KBM-7 (cell line): ENCODE data around the gene CCDC171.
"Not testable (repeated sequence)": the region's sequence is repeated elsewhere in the genome, so short reads cannot be mapped to it uniquely, and the experiment has no call there.

Experiments used
- DNase-seq: peaks from one replicate; pipeline ENCODE4 v3.0.0-alpha.2; 2015
- in situ Hi-C: fragments of 300-500 bp; cut with MboI; formaldehyde crosslinking; loops from 2 replicates; pipeline ENCODE4 v1.14.3; 2020; ENCODE audit warnings: low sequenced_read_pairs, low pct_unique_long_range_greater_than_20kb, mixed read lengths

Gene CCDC171

DNA sequence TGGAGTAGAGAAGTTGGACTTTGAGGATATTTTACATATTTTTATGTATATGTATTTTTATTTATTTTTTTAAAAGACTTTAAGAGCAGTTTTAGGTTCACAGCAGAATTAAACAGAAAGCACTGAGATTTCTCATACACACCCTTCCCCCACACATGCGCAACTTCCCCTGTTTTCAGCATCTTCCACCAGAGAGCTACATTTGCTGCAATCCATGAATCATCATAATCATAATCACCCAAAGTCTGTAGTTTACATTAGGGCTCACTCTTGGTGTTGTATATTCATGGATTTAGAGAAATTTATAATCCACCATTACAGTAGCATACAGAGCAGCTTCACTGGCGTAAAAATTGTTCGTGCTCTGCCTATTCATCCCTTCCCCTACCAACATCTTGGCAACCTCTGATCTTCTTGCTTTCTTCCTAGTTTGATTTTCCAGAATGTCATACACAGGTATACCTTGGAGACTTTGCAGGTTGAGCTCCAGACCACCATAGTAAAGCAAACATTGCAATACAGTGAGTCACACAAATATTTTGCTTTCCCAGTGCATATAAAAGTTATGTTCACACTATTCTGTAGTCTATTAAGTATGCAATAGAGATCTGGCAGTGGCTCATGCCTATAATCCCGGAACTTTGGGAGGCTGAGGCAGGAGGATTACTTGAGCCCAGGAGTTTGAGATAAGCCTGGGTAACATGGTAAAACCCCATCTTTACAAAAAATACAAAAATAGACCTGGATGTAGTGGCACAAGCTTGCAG, 9.6 kb upstream of the CCDC171 start:
- no peak for DNase-seq
- in situ Hi-C loops = no loop called here

DNA sequence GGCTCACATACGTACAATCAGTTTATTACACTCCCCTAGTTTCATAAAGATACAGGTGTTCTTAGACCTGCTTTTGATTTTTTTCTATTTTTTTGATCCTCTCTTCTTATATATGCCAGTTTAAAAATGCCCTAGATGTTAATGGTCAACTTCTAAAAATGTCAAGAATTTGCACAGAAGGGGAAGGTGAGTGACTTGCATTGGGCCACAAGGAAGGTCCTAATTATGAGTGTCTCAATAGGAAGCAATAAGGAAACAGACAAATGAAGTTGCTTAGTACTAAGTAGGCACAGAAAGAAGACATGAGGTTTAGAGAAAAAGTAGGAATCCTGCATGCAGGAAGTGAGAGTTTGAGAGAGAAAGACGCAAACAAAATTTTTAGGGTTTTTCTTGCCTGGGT, 3.2 kb upstream of the CCDC171 start:
- no peak for DNase-seq
- in situ Hi-C loops = no loop called here

DNA sequence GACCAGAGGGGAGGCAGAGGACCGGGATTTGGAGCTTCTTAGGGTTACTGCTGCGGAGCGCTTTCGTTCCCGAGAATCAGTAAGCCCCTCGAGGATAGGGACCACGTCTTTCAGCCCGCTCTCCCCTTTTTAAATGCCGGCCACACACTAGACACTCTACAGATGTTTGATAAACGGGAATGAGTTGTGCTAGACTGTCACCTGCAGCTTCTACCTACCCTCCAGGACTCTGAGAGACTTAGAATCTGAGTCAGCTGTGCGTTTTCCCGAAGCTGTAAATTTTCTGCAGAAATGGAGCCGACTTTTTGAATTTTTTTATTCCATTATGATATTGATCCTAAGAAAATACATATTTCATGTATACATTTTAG, 670 bp downstream of the CCDC171 start:
- in situ Hi-C loops = no loop called here
- DNase-seq = no peak

DNA sequence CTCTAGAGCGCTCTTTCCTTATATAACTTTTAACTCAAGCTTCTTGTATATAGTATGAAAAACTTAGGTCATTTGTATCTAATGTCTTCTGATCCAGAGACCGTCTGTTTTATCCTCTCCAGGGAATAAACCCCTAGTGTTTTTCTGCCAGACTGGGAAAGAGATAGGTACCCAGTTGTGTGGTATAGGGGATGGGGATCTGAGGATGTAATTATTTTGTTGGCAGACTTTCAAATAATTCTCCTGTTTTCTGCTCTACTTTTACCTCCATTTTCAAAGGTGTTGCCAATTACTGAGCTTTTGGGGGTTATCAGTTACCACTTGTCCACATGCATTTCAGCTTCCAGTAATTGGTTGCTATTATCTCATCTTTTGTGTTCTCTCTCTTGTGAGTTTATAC, 17.9 kb downstream of the CCDC171 start:
- in situ Hi-C loops = no loop called here
- DNase-seq = no peak

DNA sequence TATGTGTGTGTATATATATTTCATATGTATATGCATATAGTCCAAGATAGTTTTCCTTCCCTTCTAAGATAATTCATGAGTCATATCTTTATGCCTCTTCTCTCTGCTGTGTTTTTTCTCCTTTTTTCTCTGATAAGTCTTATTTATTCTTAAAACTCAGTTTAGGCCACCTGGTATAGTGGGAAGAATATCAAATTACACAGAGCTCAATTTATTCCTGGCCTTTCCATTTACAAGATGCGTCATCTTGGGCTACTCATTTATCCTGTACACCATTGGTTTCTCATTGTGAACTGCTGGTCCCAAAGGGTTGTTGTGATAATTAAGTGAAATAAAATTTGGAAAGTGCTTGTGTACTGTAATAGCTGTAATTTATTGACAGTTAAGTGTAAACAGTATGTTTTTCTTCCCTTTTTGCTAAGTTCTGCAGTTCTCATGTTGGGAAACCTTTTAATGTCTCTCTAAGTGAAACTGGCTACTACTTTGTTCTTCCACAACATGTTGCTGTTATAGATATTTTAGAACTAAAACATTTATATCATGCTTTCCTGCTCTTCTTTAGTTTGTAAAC, 19.4 kb downstream of the CCDC171 start:
- no peak for DNase-seq
- in situ Hi-C loops = no loop called here

DNA sequence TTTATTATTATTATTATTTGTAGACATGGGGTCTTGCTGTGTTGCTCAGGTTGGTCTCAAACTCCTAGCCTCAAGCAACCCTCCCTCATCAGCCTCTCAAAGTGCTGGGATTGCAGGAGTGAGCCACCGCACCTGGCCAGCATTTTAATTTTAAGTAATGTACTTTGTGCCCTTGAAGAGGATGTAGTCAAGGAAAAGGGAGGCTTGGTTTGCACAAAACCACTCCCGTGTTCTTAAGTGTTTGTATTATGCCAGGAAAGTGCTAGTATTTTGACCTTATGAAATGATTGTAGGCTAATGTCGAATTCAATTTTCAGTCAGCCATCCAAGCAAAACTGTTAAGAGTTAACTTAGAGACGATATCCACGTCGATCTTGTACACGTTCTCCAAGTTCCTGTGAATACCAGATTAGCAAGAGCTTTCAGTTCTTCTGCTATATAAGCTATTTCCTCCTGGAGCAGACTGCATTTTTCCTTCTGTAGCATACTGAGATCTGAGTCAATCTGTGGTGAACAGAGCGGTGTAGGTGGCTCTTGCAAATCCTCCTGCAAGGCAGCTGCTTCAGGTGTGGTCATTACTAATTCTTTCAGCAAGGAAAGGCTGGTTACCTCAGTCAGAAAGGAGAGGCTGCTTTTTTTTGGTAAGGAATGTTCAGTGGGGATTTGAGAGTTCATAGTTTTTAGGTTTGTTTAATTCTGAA, 23.7 kb downstream of the CCDC171 start:
- DNase-seq = no peak
- in situ Hi-C loops = no loop called here

DNA sequence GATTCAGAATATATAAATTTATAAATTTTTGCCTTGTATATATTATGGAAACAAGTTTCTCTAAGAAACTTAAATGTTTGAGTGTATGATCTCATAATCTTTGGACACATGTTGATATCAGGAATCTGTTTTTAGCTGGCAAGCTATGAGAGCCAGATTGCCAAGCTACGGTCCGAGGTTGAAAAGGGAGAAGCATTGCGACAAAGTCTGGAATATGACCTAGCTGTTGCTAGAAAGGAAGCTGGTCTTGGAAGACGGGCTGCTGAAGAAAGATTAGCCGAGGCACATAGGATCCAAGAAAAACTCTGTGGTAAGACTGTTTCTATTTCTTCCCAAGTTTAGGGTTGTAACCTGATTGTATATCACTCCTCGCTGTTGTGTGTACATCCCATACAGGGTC, 25.9 kb downstream of the CCDC171 start:
- no peak for DNase-seq
- in situ Hi-C loops = no loop called here

DNA sequence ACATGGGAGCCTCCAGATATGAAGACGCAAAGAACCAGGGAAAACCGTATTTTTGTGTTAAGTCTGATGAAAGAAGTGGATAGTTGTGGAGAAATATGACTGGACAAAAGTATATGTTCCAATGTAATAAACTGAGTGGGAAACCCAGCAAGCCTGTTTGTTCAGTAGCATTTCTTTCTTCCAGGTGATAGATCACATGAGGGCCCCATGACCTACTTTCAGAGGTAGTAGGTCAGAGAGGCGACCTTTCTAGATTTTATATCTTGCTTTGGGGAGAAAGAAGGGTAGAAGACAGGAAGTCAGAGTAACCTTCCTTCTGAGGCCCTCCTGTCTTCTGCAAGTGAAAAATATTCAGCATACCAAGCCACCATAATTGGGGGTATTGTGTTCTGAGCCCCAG, 31.5 kb downstream of the CCDC171 start:
- in situ Hi-C loops = no loop called here

DNA sequence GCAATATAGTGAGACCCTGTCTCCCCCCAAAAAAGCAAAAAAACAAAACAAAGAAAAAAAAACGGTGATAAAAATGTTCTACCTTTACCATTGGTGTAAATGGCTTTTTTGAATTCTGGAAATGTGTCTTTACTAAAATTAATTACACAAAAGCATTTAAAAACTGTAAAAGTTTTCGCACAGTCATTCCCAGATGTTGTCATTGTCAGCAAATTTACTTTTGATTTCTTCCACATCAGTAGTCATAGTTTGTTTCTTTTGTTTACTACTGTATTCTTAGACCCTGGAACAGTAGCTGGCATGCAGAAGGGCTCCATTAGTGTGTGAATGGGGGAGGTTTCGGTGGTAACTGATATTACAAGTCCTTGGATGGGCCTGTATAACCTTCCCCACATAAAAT, 39.5 kb downstream of the CCDC171 start:
- in situ Hi-C loops = no loop called here
- DNase-seq = no peak

More for the DNA sequence above, 31.5 kb downstream of the CCDC171 start:
- DNase-seq = no peak

DNA sequence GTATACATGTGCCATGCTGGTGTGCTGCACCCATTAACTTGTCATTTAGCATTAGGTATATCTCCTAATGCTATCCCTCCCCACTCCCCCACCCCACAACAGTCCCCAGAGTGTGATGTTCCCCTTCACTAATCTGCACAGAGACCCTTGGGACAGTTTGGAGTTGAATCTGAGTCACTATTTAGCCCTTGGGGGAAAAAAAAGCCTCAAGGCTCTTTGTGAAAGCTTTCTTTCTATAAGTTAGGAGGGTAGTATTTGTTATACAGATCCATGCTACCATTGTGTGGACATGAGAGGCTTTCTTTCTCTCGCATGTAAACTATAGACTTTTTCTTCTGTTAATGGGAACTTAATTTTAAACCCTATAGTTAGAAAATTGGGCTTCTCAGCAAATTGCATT, 40.1 kb downstream of the CCDC171 start:
- DNase-seq, in situ Hi-C loops: not testable (repeated sequence)

DNA sequence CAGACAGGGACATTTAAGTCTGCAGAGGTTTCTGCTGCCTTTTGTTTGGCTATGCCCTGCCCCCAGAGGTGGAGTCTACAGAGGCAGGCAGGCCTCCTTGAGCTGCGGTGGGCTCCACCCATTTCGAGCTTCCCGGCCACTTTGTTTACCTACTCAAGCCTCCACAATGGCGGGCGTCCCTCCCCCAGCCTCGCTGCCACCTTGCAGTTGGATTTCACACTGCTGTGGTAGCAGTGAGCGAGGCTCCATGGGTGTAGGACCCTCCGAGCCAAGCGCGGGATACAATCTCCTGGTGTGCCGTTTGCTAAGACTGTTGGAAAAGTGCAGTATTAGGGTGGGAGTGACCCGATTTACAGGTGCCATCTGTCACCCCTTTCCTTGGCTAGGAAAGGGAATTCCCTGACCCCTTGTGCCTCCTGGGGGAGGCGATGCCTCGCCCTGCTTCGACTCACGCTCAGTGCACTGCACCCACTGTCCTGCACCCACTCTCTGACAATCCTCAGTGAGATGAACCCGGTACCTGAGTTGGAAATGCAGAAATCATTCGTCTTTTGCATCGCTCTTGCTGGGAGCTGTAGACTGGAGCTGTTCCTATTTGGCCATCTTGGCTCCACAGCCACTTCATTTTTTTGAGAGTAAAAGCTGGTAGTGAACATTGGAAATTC, 48.0 kb downstream of the CCDC171 start:
- DNase-seq, in situ Hi-C loops: not testable (repeated sequence)

DNA sequence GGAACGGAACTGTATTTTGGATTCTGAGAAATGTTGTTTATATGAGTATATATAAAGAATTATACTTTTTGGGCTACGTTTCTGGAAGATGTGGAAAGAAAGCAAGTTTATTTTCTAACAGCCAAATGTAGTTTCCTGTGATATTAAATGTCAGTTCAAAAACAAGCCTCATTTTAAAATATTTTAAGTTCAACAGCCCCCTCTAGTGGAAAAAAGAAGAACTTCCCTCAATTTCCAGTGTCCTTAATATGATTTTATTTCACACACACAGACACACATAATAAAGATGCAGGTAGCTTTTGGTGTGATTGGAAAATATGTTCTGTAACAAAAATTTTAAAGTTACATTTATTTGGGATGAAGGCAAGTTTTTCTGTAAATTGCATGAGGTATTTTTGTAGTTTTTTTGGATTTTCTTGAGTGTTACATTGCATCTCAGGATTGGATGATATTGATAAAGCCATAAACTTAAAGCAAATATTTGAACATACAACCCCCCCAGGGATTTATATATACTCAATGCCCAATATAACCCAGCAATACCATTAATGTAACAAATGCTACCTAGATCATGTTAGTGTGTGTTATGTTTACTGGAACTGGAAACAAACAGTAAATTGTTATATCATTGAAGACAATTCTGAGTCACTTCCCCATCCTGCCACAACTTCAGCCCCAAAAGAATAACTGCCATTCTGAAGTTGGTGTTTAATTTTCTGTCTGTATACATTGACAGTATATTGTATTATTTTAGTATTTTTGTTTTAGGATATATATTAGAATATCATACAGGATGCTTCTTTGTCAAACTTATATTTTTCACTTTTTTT, 54.0 kb downstream of the CCDC171 start:
- in situ Hi-C loops = no loop called here
- DNase-seq = peak; percentile 89

DNA sequence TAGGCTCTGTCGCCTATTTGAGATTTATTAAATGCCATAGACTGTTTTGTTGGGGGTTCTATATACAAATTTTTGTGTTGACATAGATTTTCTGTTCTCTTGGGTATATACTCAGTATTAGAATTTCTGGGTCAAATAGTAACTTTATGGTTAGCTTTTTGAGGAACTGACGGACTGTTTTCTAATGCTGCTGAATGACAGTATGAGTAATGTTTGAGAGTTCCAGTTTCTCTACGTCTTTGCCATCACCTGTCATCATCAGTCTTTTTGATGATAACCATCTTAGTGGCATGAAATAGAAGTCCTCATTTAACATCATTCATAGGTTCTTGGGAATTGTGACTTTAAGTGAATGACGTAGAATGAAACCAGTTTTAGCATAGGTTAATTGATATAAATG, 60.1 kb downstream of the CCDC171 start:
- no peak for DNase-seq
- in situ Hi-C loops = no loop called here

DNA sequence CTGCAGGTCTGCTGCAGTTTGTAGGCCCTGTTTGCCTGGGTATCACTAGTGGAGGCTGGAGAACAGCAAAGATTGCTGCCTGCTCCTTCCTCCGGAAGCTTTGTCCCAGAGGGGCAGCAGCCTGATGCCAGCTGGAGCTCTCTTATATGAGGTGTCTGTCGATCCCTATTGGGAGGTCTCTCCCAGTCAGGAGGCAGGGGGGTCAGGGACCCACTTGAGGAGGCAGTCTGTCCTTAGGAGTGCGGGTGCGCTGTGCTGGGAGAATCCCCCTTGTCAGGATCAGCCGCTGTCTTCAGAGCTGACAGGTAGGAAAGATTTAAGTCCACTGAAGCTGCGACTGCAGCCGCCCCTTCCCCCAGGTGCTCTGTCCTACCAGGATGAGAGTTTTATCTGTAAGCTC, 64.9 kb downstream of the CCDC171 start:
- in situ Hi-C loops = no loop called here
- no peak for DNase-seq

DNA sequence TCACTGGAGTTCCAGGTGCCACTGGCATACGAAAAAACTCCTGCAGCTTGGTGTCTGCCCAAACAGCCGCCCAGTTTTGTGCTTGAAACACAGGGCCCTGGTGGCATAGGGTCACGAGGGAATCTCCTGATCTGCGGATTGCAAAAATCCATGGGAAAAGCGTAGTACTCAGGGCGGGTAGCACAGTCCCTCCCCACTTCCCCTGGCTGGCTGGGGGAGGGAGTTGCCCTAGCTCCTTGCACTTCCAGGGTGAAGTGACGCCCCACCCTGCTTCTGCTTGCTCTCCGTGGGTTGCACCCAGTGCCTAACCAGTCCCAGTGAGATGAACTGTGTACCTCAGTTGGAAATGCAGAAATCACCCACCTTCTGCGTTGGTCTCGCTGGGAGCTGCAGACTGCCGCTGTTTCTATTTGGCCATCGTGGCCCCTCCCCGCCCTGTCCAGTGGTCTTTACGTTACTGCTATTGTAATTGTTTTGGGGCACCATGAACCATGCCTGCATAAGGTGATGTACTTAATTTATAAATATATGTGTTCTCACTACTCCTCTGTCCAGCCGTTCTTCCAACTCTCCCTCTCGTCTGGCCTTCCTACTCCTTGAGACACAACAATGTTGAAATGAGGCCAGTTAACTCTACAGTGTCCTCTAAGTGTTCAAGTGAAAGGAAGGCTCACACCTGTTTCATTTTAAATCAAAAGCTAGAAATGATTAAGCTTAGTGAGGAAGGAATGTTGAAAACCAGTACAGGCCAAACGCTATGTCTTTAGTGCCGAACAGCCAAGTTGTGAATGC, 65.9 kb downstream of the CCDC171 start:
- no peak for DNase-seq
- in situ Hi-C loops = no loop called here

DNA sequence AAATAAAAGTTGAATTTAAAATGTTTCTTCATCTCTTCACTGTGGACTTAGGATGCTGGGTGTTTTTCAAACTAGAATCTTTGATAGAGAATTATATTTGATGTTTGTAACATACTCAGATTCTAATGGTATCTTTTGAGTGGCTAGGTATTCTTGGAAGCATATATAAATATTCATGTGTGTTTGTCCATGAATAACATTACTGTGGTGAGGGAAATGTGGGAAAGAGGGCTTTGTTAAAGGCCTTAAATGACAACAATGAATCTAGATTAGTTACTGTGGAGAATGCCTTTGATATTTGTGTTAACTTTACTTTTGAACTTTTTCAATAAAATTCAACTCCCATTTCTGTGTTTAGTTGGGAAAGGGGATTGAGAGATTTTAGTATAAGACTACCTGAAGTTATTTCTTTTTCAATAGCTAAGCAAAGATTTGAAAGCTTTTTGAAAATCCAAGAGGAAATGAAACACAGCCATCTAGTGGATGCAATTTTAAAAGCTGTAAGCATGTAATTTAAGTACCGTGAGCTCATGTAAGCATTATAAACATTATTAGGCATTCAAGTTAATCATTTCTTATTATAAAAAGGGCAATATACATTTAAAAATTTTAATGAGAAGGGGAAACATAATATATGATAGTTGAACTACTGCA, 69.6 kb downstream of the CCDC171 start:
- no peak for DNase-seq
- in situ Hi-C loops = no loop called here

DNA sequence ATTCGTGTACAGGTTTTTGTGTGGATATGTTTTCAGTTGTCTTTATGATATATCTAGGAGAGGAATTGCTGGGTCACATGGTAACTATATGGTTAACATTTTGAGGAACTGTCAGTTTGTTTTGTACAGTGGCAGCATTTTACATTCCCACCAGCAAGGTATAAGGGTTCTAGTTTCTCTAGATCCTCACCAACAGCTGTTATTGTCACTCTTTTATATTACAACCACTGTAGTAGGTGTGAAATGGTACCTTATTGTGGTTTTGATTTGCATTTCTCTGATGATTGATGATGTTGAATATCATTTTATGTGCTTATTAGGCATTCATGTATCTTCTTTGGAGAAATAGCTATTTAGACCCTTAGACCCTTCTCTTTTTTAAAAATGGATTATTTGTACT, 82.9 kb downstream of the CCDC171 start:
- no peak for DNase-seq
- in situ Hi-C loops = no loop called here

DNA sequence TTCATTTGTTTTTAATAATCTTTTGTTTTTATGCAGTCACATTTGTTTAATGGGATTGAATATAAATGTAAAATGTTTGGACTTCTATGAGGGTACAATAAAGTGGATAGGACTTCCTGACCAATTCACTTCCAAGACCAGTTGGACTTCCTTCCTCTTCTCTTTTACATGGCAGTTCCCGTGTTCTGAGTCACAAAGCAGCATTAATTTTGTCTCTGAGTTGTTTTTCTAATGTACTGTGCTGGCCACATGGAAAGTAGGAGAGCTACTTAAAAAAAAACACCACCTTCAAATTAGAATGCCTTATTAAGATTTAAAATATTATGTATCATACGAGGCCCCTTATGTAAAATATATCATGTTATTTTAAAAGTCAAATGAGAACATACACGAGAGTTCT, 87.3 kb downstream of the CCDC171 start:
- in situ Hi-C loops = no loop called here
- DNase-seq = peak; percentile 29
